Cardiac fibroblast (primary cell): ENCODE results near the gene CERKL.

Experiments used
- DNase-seq, 2 donors: peaks; one replicate each; pipeline versions ENCODE4 v3.0.0 to v3.0.0-alpha.2; 2010; ENCODE audit warnings: low read depth in 2 of 2
- H3K4me3 ChIP-seq, 2 donors: replicated peaks in 1 of 2; 1 replicate in 1 of 2; 2 replicates in 1 of 2; pipeline ENCODE4 v1.5.1; 2011; ENCODE audit warnings: low read depth in 2 of 2, low read length in 2 of 2, mild to moderate bottlenecking in 2 of 2, moderate library complexity in 1 of 2
- TF ChIP-seq, protein P1 (sequence below): IDR thresholded peaks from one replicate; pipeline ENCODE4 v1.5.1; 2011; ENCODE audit warnings: low read depth, mild to moderate bottlenecking, low read length, inconsistent platforms

Gene CERKL

DNA sequence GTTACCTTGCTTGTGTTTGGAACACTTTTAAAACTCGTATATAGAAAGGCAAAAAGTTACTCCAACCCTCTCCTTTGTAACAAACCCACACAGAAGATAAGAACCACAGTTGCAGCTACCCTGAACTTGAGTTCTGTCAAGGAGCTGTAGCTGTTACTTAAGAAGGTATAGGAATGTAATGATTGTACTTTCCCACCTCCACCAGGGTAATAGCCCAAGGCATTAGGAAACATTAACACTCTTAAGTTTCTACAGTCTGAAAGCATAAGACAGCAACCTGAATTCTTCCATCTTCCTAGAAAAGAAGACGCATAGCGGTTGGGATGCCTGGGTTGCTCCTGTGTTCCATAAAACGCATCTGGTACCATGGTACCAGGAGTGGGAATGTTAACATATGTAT lies 156.7 kb downstream of the CERKL start:
- TF ChIP-seq, protein P1, sequence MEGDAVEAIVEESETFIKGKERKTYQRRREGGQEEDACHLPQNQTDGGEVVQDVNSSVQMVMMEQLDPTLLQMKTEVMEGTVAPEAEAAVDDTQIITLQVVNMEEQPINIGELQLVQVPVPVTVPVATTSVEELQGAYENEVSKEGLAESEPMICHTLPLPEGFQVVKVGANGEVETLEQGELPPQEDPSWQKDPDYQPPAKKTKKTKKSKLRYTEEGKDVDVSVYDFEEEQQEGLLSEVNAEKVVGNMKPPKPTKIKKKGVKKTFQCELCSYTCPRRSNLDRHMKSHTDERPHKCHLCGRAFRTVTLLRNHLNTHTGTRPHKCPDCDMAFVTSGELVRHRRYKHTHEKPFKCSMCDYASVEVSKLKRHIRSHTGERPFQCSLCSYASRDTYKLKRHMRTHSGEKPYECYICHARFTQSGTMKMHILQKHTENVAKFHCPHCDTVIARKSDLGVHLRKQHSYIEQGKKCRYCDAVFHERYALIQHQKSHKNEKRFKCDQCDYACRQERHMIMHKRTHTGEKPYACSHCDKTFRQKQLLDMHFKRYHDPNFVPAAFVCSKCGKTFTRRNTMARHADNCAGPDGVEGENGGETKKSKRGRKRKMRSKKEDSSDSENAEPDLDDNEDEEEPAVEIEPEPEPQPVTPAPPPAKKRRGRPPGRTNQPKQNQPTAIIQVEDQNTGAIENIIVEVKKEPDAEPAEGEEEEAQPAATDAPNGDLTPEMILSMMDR, result no peak
- H3K4me3 ChIP-seq, result no peak overlapping the region
- DNase-seq, result no peak

DNA sequence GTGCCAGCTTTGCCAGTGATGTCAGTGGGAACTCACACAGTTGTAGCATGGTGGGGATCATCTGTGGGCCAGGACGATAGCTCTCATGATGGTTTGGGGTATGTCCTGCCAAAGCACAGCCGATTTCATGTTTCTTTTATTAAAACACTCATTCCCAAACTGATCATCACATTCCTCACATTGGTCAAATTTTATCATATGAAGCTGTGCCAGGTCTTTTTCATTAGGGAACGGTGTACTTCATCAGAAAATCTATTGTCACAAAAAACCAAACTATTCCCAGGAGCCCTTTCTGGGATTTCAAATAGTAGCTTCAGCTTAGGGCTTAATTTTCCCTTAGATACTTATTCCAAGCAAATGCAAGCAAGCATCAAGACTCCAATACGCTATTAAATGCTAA lies 157.7 kb downstream of the CERKL start:
- TF ChIP-seq, protein P1, result no peak
- H3K4me3 ChIP-seq, result no peak overlapping the region
- DNase-seq, result no peak
